Mammary epithelial cell (primary cell): ENCODE measurements around the gene TSNAX.
"Not testable (repeated sequence)": the region's sequence is repeated elsewhere in the genome, so short reads cannot be mapped to it uniquely, and the experiment has no call there.

Experiments used
- CTCF ChIP-seq, 2 donors: IDR thresholded peaks in 1 of 2; conservative IDR thresholded peaks in 1 of 2; 2 replicates each; pipeline ENCODE4 v1.5.1; 2011 to 2012; ENCODE audit warnings: inconsistent platforms in 2 of 2, low read length in 2 of 2, mild to moderate bottlenecking in 2 of 2, control low read depth in 1 of 2, low read depth in 1 of 2; ENCODE audit not compliant: insufficient read depth in 1 of 2; ENCODE audit errors: extremely low read depth in 1 of 2
- EZH2 ChIP-seq: IDR thresholded peaks from 2 replicates; pipeline ENCODE4 v1.6.1; 2012; ENCODE audit warnings: low read length, inconsistent platforms, borderline replicate concordance

- TF ChIP-seq CTCF (conservative IDR thresholded peaks at IDR 0.05 in 1 of 2, IDR thresholded peaks at IDR 0.05 in 1 of 2; ENCODE audit: extremely low read depth in 1 of 2, insufficient read depth in 1 of 2, low read depth in 1 of 2, low read length in 2 of 2); EZH2: not testable (repeated sequence)
Measured at GRCh38 chr1:231570262-231570661, 41.8 kb downstream of the TSNAX start.
